BLaER1 (cell line): ENCODE data around the gene BTBD19.
"Not testable (repeated sequence)": the region's sequence is repeated elsewhere in the genome, so short reads cannot be mapped to it uniquely, and the experiment has no call there.

Experiments
- H3K27ac ChIP-seq: shearing (Covaris generic); formaldehyde crosslinking; 2 replicates; pipeline ENCODE4 v1.8.1; 2022
- H3K27me3 ChIP-seq: shearing (Covaris generic); formaldehyde crosslinking; 2 replicates; pipeline ENCODE4 v1.8.1; 2022
- H3K36me3 ChIP-seq: shearing (Covaris generic); formaldehyde crosslinking; 2 replicates; pipeline ENCODE4 v1.8.1; 2022
- H3K4me1 ChIP-seq: shearing (Covaris generic); formaldehyde crosslinking; 2 replicates; pipeline ENCODE4 v1.8.1; 2022
- H3K4me2 ChIP-seq: shearing (Covaris generic); formaldehyde crosslinking; 2 replicates; pipeline ENCODE4 v1.8.1; 2022
- H3K4me3 ChIP-seq: shearing (Covaris generic); formaldehyde crosslinking; 2 replicates; pipeline ENCODE4 v1.8.1; 2022
- H3K9ac ChIP-seq: shearing (Covaris generic); formaldehyde crosslinking; 2 replicates; pipeline ENCODE4 v1.8.1; 2022
- H3K9me3 ChIP-seq: shearing (Covaris generic); formaldehyde crosslinking; 2 replicates; pipeline ENCODE4 v1.8.1; 2022
- H4K20me1 ChIP-seq: shearing (Covaris generic); formaldehyde crosslinking; 2 replicates; pipeline ENCODE4 v1.8.1; 2022
- Cebpa-rat ChIP-seq: shearing (Covaris generic); IDR thresholded peaks from 2 replicates; pipeline ENCODE4 v1.8.1; 2022

Gene BTBD19

GRCh38 chr1:44808063-44808937 lies at the start of gene BTBD19:
BTBD19 (plus strand) TSS chr1:44808523; CDS start chr1:44808821, 298 bp downstream.
- H3K9ac ChIP-seq = peak within 1 kb of the TSS; percentile 78
- peaks cover 37% of the 10 kb centered on the region for H3K36me3 ChIP-seq
- H3K4me3 ChIP-seq = peak within 1 kb of the TSS; percentile 49
- no peaks in the 10 kb centered on the region for H4K20me1 ChIP-seq
- H3K4me2 ChIP-seq = peak within 1 kb of the TSS; percentile 79
- no peaks in the 10 kb centered on the region for H3K9me3 ChIP-seq
- peaks cover 84% of the 10 kb centered on the region for H3K4me1 ChIP-seq
- peak within 1 kb of the TSS; percentile 98 for H3K27ac ChIP-seq
- TF ChIP-seq Cebpa-rat = no peak
- H3K27me3 ChIP-seq = no peaks in the 10 kb centered on the region

GRCh38 chr1:44759077-44759476 lies 49.2 kb upstream of the BTBD19 start:
- Histone ChIP-seq H3K9ac (no peak overlapping the region), H3K36me3 (peaks cover 100% of the 10 kb centered on the region), H3K27ac (no peak overlapping the region), H3K4me3 (no peak overlapping the region), H4K20me1 (no peaks in the 10 kb centered on the region), H3K27me3 (no peaks in the 10 kb centered on the region), H3K4me1 (peaks cover 4% of the 10 kb centered on the region; the same call in 1 of the 2 replicates), H3K9me3 (no peaks in the 10 kb centered on the region), H3K4me2 (no peak overlapping the region)
- TF ChIP-seq Cebpa-rat = no peak

- no peaks in the 10 kb centered on the region for H3K9me3 ChIP-seq
- H4K20me1 ChIP-seq = no peaks in the 10 kb centered on the region
- H3K9ac ChIP-seq = no peak overlapping the region
- no peaks in the 10 kb centered on the region for H3K27me3 ChIP-seq
- no peak overlapping the region for H3K4me2 ChIP-seq
- peaks cover 100% of the 10 kb centered on the region for H3K36me3 ChIP-seq
- TF ChIP-seq Cebpa-rat = no peak
- H3K4me1 ChIP-seq = peaks cover 4% of the 10 kb centered on the region; the same call in 1 of the 2 replicates
- H3K27ac ChIP-seq = no peak overlapping the region
- H3K4me3 ChIP-seq = no peak overlapping the region
Observed at GRCh38 chr1:44760876-44761275, 47.4 kb upstream of the BTBD19 start.

GRCh38 chr1:44766421-44766820 lies 41.9 kb upstream of the BTBD19 start:
- not testable (repeated sequence) for H3K9ac ChIP-seq, H3K4me2 ChIP-seq, H3K27me3 ChIP-seq, H3K4me1 ChIP-seq, H4K20me1 ChIP-seq, H3K4me3 ChIP-seq, H3K9me3 ChIP-seq, H3K27ac ChIP-seq
- H3K36me3 ChIP-seq = peaks cover 79% of the 10 kb centered on the region

- peak within 1 kb of the TSS; percentile 99 for H3K27ac ChIP-seq
- no peak for TF ChIP-seq Cebpa-rat
- peaks cover 44% of the 10 kb centered on the region for H3K36me3 ChIP-seq
- H3K4me1 ChIP-seq = peaks cover 33% of the 10 kb centered on the region
- H3K27me3 ChIP-seq = no peaks in the 10 kb centered on the region
- no peaks in the 10 kb centered on the region for H3K9me3 ChIP-seq
- peak within 1 kb of the TSS; percentile 98 for H3K4me2 ChIP-seq
- H4K20me1 ChIP-seq = peaks cover 44% of the 10 kb centered on the region
- H3K4me3 ChIP-seq = peak within 1 kb of the TSS; percentile 96
- peak within 1 kb of the TSS; percentile 98 for H3K9ac ChIP-seq
Observed at GRCh38 chr1:44775078-44775929, 33.0 kb upstream of the BTBD19 start, which contains the start of gene RPS8. RPS8 (plus strand) TSS chr1:44775540; CDS start chr1:44775597, 57 bp downstream.

- peaks cover 33% of the 10 kb centered on the region for H3K4me1 ChIP-seq
- H3K4me3 ChIP-seq = peak overlapping the region; percentile 96
- H3K9me3 ChIP-seq = no peaks in the 10 kb centered on the region
- peaks cover 52% of the 10 kb centered on the region for H3K36me3 ChIP-seq
- H3K27ac ChIP-seq = peak overlapping the region; percentile 99
- TF ChIP-seq Cebpa-rat = no peak
- H3K4me2 ChIP-seq = peak overlapping the region; percentile 98
- H3K27me3 ChIP-seq = no peaks in the 10 kb centered on the region
- peaks cover 49% of the 10 kb centered on the region for H4K20me1 ChIP-seq
- peak overlapping the region; percentile 98 for H3K9ac ChIP-seq
Observed at GRCh38 chr1:44775930-44776729, 32.2 kb upstream of the BTBD19 start.

- TF ChIP-seq Cebpa-rat = no peak
- Histone ChIP-seq H3K9ac (peak overlapping the region; percentile 98), H4K20me1 (peaks cover 49% of the 10 kb centered on the region), H3K27ac (peak overlapping the region; percentile 99), H3K4me1 (peaks cover 33% of the 10 kb centered on the region), H3K9me3 (no peaks in the 10 kb centered on the region), H3K27me3 (no peaks in the 10 kb centered on the region), H3K4me2 (peak overlapping the region; percentile 98), H3K4me3 (peak overlapping the region; percentile 96), H3K36me3 (peaks cover 58% of the 10 kb centered on the region)
Observed at GRCh38 chr1:44776730-44777068, 31.6 kb upstream of the BTBD19 start.

- Histone ChIP-seq H3K27ac (peak overlapping the region; percentile 99), H3K36me3 (peaks cover 65% of the 10 kb centered on the region), H3K9ac (peak overlapping the region; percentile 98), H3K9me3 (no peaks in the 10 kb centered on the region), H3K4me1 (peaks cover 38% of the 10 kb centered on the region), H3K4me3 (peak overlapping the region; percentile 96), H3K27me3 (no peaks in the 10 kb centered on the region), H4K20me1 (peaks cover 49% of the 10 kb centered on the region), H3K4me2 (peak overlapping the region; percentile 98)
- TF ChIP-seq Cebpa-rat = no peak
Observed at GRCh38 chr1:44777547-44777946, 30.8 kb upstream of the BTBD19 start.

GRCh38 chr1:44777969-44778635 lies 30.2 kb upstream of the BTBD19 start:
- peaks cover 65% of the 10 kb centered on the region for H3K36me3 ChIP-seq
- H3K4me1 ChIP-seq = peaks cover 43% of the 10 kb centered on the region
- H3K9me3 ChIP-seq = no peaks in the 10 kb centered on the region
- no peaks in the 10 kb centered on the region for H3K27me3 ChIP-seq
- H3K4me3 ChIP-seq = peak overlapping the region; percentile 96
- no peak for TF ChIP-seq Cebpa-rat
- H3K27ac ChIP-seq = 0 out of 2 replicates have a peak overlapping the region, but pooled peaks have one; percentile 99
- peak overlapping the region; percentile 98 for H3K4me2 ChIP-seq
- H3K9ac ChIP-seq = peak overlapping the region; percentile 98
- peaks cover 49% of the 10 kb centered on the region for H4K20me1 ChIP-seq
